B cell (primary cell): ENCODE data around the gene KCTD12. TPM values are rescaled to one million over a fixed set of nuclear protein-coding genes. Genes with fewer than 3 reads are reported as not detected.

ENCODE experiments used
- ATAC-seq: fragments of 200-7000 bp; cut with Tn5 transposase; one replicate; pipeline ENCODE4 v1.10.0; 2021; ENCODE audit warnings: low read depth, mild to moderate bottlenecking, moderate number of reproducible peaks, moderate library complexity
- CTCF ChIA-PET: fragments of 350-600 bp; sonication (Branson Sonifier 250); formaldehyde crosslinking; loops from one replicate; lab custom pipeline; 2021; ENCODE audit warnings: antibody characterized with exemption, inconsistent platforms; lab: Charles Lee
- POLR2A ChIA-PET: fragments of 350-600 bp; sonication (Branson Sonifier 250); formaldehyde crosslinking; loops from one replicate; lab custom pipeline; 2021; ENCODE audit warnings: antibody characterized with exemption; lab: Charles Lee
- DNase-seq: peaks from one replicate; pipeline ENCODE4 v3.0.0; 2013
- H2AFZ ChIP-seq: 2 replicates; pipeline ENCODE4 v1.6.1; 2012; ENCODE audit warnings: mild to moderate bottlenecking, low read depth, low read length; ENCODE audit not compliant: insufficient read depth, poor library complexity, severe bottlenecking
- H3K27ac ChIP-seq, 2 donors: 1 replicate in 1 of 2; 2 replicates in 1 of 2; pipeline ENCODE4 v1.5.1; 2012 to 2013; ENCODE audit warnings: low read length in 2 of 2, mild to moderate bottlenecking in 2 of 2, moderate library complexity in 1 of 2
- H3K27me3 ChIP-seq, 4 experiments: fragments of 200-600 bp in 1 of 4; sonication (generic) in 1 of 4; replicated peaks in 1 of 4; 1 replicate in 2 of 4; 2 replicates in 2 of 4; pipeline versions ENCODE4 v1.6.1 to v1.7.0; 2013 to 2016; ENCODE audit warnings: low read length in 3 of 4, mild to moderate bottlenecking in 2 of 4, mixed read lengths in 1 of 4, moderate library complexity in 1 of 4; ENCODE audit not compliant: insufficient read depth in 4 of 4, control insufficient read depth in 3 of 4; ENCODE audit errors: control extremely low read depth in 1 of 4
- H3K36me3 ChIP-seq, 2 experiments: replicated peaks in 1 of 2; 1 replicate in 1 of 2; 2 replicates in 1 of 2; pipeline versions ENCODE4 v1.6.1 to v1.7.1; 2013; ENCODE audit warnings: low read length in 1 of 2; ENCODE audit not compliant: insufficient read depth in 2 of 2, control insufficient read depth in 1 of 2; ENCODE audit errors: control extremely low read depth in 1 of 2, extremely low read depth in 1 of 2
- H3K4me1 ChIP-seq, 2 donors: fragments of 200-600 bp in 1 of 2; sonication (generic) in 1 of 2; 1 replicate in 1 of 2; 2 replicates in 1 of 2; pipeline versions ENCODE4 v1.5.1 to v1.6.1; 2013 to 2017; ENCODE audit warnings: low read length in 2 of 2; ENCODE audit not compliant: control insufficient read depth in 2 of 2, insufficient read depth in 2 of 2
- H3K4me2 ChIP-seq: replicated peaks from 2 replicates; pipeline ENCODE3; 2012; ENCODE audit warnings: mild to moderate bottlenecking, low read depth, low read length; ENCODE audit not compliant: poor library complexity, severe bottlenecking
- H3K4me3 ChIP-seq, 5 experiments: fragments of 200-600 bp in 1 of 5; sonication (generic) in 1 of 5; 1 replicate in 3 of 5; 2 replicates in 2 of 5; pipeline versions ENCODE4 v1.5.1 to v1.7.0; 2011 to 2016; ENCODE audit warnings: low read length in 4 of 5, mild to moderate bottlenecking in 4 of 5, low read depth in 2 of 5, control low read depth in 1 of 5, moderate library complexity in 1 of 5; ENCODE audit not compliant: insufficient read depth in 1 of 5; ENCODE audit errors: control extremely low read depth in 1 of 5, extremely low read depth in 1 of 5
- H3K79me2 ChIP-seq: fragments of 200-600 bp; sonication (generic); one replicate; pipeline ENCODE4 v1.6.0; 2016; ENCODE audit warnings: low read length; ENCODE audit not compliant: control insufficient read depth, insufficient read depth
- H3K9ac ChIP-seq: fragments of 200-600 bp; sonication (generic); 2 replicates; pipeline ENCODE4 v1.6.1; 2017; ENCODE audit warnings: mild to moderate bottlenecking, low read length, moderate library complexity
- H3K9me3 ChIP-seq, 3 donors: one replicate each; pipeline versions ENCODE4 v1.6.1 to v1.7.1; 2013; ENCODE audit warnings: low read length in 2 of 3; ENCODE audit not compliant: control insufficient read depth in 2 of 3, insufficient read depth in 1 of 3; ENCODE audit errors: control extremely low read depth in 1 of 3
- H4K20me1 ChIP-seq: 2 replicates; pipeline ENCODE4 v1.6.0; 2012; ENCODE audit warnings: mild to moderate bottlenecking, low read length; ENCODE audit not compliant: insufficient read depth, control insufficient read depth, poor library complexity, severe bottlenecking
- H3K27ac Mint-ChIP-seq: one replicate; pipeline ENCODE4 v1.8.0; 2021; ENCODE audit warnings: mixed read lengths
- H3K27me3 Mint-ChIP-seq: one replicate; pipeline ENCODE4 v1.8.0; 2021; ENCODE audit warnings: mixed read lengths
- H3K4me1 Mint-ChIP-seq: one replicate; pipeline ENCODE4 v1.8.0; 2021; ENCODE audit warnings: mixed read lengths
- H3K4me3 Mint-ChIP-seq: one replicate; pipeline ENCODE4 v1.8.0; 2021; ENCODE audit warnings: mixed read lengths
- H3K9me3 Mint-ChIP-seq: one replicate; pipeline ENCODE4 v1.8.0; 2022; ENCODE audit warnings: mixed read lengths; ENCODE audit not compliant: insufficient read depth
- EZH2 ChIP-seq: IDR thresholded peaks from 2 replicates; pipeline ENCODE4 v1.6.1; 2012; ENCODE audit warnings: borderline replicate concordance, low read depth, mild to moderate bottlenecking, moderate library complexity, low read length; ENCODE audit not compliant: insufficient read depth, poor library complexity, severe bottlenecking
- WGBS: methylation state at CpG from one replicate; pipeline ENCODE4 v1.1.5; 2013; ENCODE audit warnings: missing lambda C conversion rate; ENCODE audit not compliant: insufficient coverage; 5-methylcytosine and 5-hydroxymethylcytosine counted together
- intact Hi-C: fragments of 100-400 bp; cut with micrococcal nuclease; formaldehyde crosslinking; loops from one replicate; pipeline ENCODE4 v1.10.0; 2022
- polyA plus RNA-seq: library from polyadenylated mRNA; depleted of rRNA; stranded (reverse); fragments of >200 nt; gene quantifications from 2 replicates; pipeline ENCODE4 v1.2.3, GENCODE V29; 2012
- total RNA-seq, 2 donors: library from RNA; stranded (reverse); fragments of 120-200 nt in 1 of 2; gene quantifications; 1 replicate in 1 of 2; 2 replicates in 1 of 2; pipeline versions ENCODE4 v1.2.3 to v1.2.4, GENCODE V29; 2013 to 2022
- TF ChIP-seq, protein P1 (sequence below): fragments of 200-600 bp; IDR thresholded peaks from one replicate; pipeline ENCODE4 v1.8.0; 2022; ENCODE audit warnings: antibody characterized with exemption, mild to moderate bottlenecking

Gene KCTD12
- total and polyA plus RNA-seq, 2 donors (not counting 1 experiment from before 2014, with no cell fraction given): 1.8 to 6.2 TPM

DNA sequence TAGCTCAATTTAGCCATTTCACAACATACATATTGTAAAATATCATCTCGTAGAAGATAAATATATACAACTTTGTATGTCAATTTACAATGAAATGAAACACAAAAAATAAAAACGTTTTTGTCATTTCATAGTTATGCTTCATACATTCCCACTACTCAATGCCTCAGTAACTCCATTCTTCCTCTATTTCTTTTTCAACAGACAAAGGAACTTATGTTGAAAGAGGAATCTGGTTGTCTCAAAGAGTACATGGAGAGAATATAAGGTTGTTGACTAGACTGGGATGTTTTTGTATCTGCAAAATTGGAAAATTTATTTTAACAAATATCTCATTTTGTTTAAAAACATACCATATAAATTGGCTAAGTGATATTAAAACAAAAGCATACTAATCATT lies 12.8 kb downstream of the KCTD12 start:
- Histone ChIP-seq H2AFZ (no peak overlapping the region), H3K4me2 (no peak overlapping the region), H3K4me3 (no peak overlapping the region), H3K9ac (no peak overlapping the region), H3K36me3 (no peaks in the 10 kb centered on the region), H4K20me1 (no peaks in the 10 kb centered on the region), H3K27ac (no peak overlapping the region), H3K79me2 (no peaks in the 10 kb centered on the region), H3K4me1 (no peaks in the 10 kb centered on the region), H3K27me3 (peaks cover 0 to 6% (median 0%) of the 10 kb centered on the region in 4 experiments), H3K9me3 (no peaks in the 10 kb centered on the region)
- Mint-ChIP-seq H3K27me3 (peaks cover 8% of the 10 kb centered on the region), H3K4me3 (no peak overlapping the region), H3K9me3 (no peaks in the 10 kb centered on the region), H3K27ac (no peak overlapping the region), H3K4me1 (peaks cover 6% of the 10 kb centered on the region)
- WGBS: no CpG with 5 or more reads among the region's 2 CpGs
- ChIA-PET CTCF (interaction anchor here (4.3 kb wide), 1 partner anchor 12 kb away, joined by 24 read pairs; the partner anchor contains the start of gene KCTD12), POLR2A (no interaction called here)
- intact Hi-C loops: no loop called here
- DNase-seq: no peak
- no peak for TF ChIP-seq EZH2
- TF ChIP-seq, protein P1, sequence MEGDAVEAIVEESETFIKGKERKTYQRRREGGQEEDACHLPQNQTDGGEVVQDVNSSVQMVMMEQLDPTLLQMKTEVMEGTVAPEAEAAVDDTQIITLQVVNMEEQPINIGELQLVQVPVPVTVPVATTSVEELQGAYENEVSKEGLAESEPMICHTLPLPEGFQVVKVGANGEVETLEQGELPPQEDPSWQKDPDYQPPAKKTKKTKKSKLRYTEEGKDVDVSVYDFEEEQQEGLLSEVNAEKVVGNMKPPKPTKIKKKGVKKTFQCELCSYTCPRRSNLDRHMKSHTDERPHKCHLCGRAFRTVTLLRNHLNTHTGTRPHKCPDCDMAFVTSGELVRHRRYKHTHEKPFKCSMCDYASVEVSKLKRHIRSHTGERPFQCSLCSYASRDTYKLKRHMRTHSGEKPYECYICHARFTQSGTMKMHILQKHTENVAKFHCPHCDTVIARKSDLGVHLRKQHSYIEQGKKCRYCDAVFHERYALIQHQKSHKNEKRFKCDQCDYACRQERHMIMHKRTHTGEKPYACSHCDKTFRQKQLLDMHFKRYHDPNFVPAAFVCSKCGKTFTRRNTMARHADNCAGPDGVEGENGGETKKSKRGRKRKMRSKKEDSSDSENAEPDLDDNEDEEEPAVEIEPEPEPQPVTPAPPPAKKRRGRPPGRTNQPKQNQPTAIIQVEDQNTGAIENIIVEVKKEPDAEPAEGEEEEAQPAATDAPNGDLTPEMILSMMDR: no peak
- ATAC-seq: no peak

DNA sequence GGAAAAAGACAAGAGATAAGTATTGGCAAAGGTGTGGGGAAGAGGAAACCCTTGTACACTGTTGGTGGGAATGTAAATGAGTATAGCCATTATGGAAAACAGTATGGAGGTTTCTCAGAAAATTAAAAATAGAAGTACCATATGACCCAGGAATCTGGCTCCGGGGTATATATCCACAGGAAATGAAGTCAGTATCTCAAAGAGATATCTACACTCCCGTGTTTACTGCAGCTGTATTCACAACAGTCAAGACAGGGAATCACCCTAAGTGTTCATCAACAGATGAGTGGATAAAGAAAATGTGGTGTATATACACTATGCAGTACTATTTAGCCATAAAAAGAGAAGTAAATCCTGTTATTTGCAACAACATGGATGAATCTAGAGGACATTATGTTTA lies 13.5 kb downstream of the KCTD12 start:
- H3K4me1 ChIP-seq: no peaks in the 10 kb centered on the region
- no peak overlapping the region for H3K4me3 Mint-ChIP-seq
- no peak overlapping the region for H3K27ac Mint-ChIP-seq
- no peak overlapping the region for H3K27ac ChIP-seq
- DNase-seq: no peak
- no peak overlapping the region for H3K4me2 ChIP-seq
- H3K9me3 ChIP-seq: no peaks in the 10 kb centered on the region
- intact Hi-C loops: no loop called here
- ChIA-PET POLR2A (no interaction called here), CTCF (interaction anchor here (4.3 kb wide), 1 partner anchor 13 kb away, joined by 24 read pairs; the partner anchor contains the start of gene KCTD12)
- TF ChIP-seq EZH2: no peak
- TF ChIP-seq, protein P1: no peak
- H3K36me3 ChIP-seq: no peaks in the 10 kb centered on the region
- no CpG with 5 or more reads among the region's 2 CpGs for WGBS
- H2AFZ ChIP-seq: no peak overlapping the region
- no peaks in the 10 kb centered on the region for H3K79me2 ChIP-seq
- H3K4me1 Mint-ChIP-seq: peaks cover 5% of the 10 kb centered on the region
- H3K9ac ChIP-seq: no peak overlapping the region
- H3K27me3 ChIP-seq: peaks cover 0 to 6% (median 0%) of the 10 kb centered on the region in 4 experiments
- H3K27me3 Mint-ChIP-seq: peaks cover 8% of the 10 kb centered on the region
- no peak for ATAC-seq
- H4K20me1 ChIP-seq: no peaks in the 10 kb centered on the region
- no peaks in the 10 kb centered on the region for H3K9me3 Mint-ChIP-seq
- H3K4me3 ChIP-seq: no peak overlapping the region
